ENCODE results near the gene KLF11.
A peak's percentile ranks its signal among the peaks of the same experiment; 100 is the strongest.
"Not testable (repeated sequence)": the region's sequence is repeated elsewhere in the genome, so short reads cannot be mapped to it uniquely, and the experiment has no call there.

The KLF11 gene

GRCh38 chr2:10006236-10007161 is 36.9 kb upstream of the KLF11 start:
- Mint-ChIP-seq H3K27ac (no peak overlapping the region), H3K9me3 (no peaks in the 10 kb centered on the region), H3K36me3 (no peaks in the 10 kb centered on the region), H3K4me1 (no peaks in the 10 kb centered on the region), H3K4me3 (no peak overlapping the region)
- ATAC-seq (peak; percentile 69), DNase-seq (ENCODE audit: low spot score in 2 of 2) (no peak)

GRCh38 chr2:10007435-10007834 is 35.9 kb upstream of the KLF11 start:
- Mint-ChIP-seq H3K4me1 (no peaks in the 10 kb centered on the region), H3K4me3 (no peak overlapping the region), H3K27ac (no peak overlapping the region), H3K36me3 (no peaks in the 10 kb centered on the region), H3K9me3 (no peaks in the 10 kb centered on the region)
- no peak for ATAC-seq
- DNase-seq (ENCODE audit: low spot score in 2 of 2) = no peak

GRCh38 chr2:10007921-10008808 is 35.2 kb upstream of the KLF11 start:
- no peaks in the 10 kb centered on the region for H3K36me3 Mint-ChIP-seq
- H3K27ac Mint-ChIP-seq = no peak overlapping the region
- H3K4me3 Mint-ChIP-seq = no peak overlapping the region
- DNase-seq (ENCODE audit: low spot score in 2 of 2) (no peak), ATAC-seq (no peak)
- H3K9me3 Mint-ChIP-seq = no peaks in the 10 kb centered on the region
- H3K4me1 Mint-ChIP-seq = no peaks in the 10 kb centered on the region

- DNase-seq (ENCODE audit: low spot score in 2 of 2) (no peak), ATAC-seq (no peak)
- Mint-ChIP-seq H3K9me3 (no peaks in the 10 kb centered on the region), H3K4me1 (no peaks in the 10 kb centered on the region), H3K4me3 (no peak overlapping the region), H3K36me3 (no peaks in the 10 kb centered on the region), H3K27ac (no peak overlapping the region)
Measured at GRCh38 chr2:10008809-10009176, 34.6 kb upstream of the KLF11 start.

GRCh38 chr2:10009271-10009810 is 34.0 kb upstream of the KLF11 start:
- peak; percentile 17 for ATAC-seq
- DNase-seq (ENCODE audit: low spot score in 2 of 2) = no peak
- Mint-ChIP-seq H3K27ac (no peak overlapping the region), H3K36me3 (no peaks in the 10 kb centered on the region), H3K9me3 (no peaks in the 10 kb centered on the region), H3K4me3 (no peak overlapping the region), H3K4me1 (no peaks in the 10 kb centered on the region)

- no peaks in the 10 kb centered on the region for H3K36me3 Mint-ChIP-seq
- H3K9me3 Mint-ChIP-seq = no peaks in the 10 kb centered on the region
- DNase-seq (ENCODE audit: low spot score in 2 of 2) = no peak
- H3K4me3 Mint-ChIP-seq = no peak overlapping the region
- no peaks in the 10 kb centered on the region for H3K4me1 Mint-ChIP-seq
- H3K27ac Mint-ChIP-seq = peak overlapping the region; percentile 59
- peak; percentile 6 for ATAC-seq
Measured at GRCh38 chr2:10009811-10010781, 33.3 kb upstream of the KLF11 start.

GRCh38 chr2:10010861-10011605 is 32.3 kb upstream of the KLF11 start:
- not testable (repeated sequence) for H3K4me1 Mint-ChIP-seq; DNase-seq (ENCODE audit: low spot score in 2 of 2); ATAC-seq

GRCh38 chr2:10011606-10012325 is 31.6 kb upstream of the KLF11 start:
- H3K9me3 Mint-ChIP-seq; H3K27ac Mint-ChIP-seq; H3K4me1 Mint-ChIP-seq; ATAC-seq; H3K36me3 Mint-ChIP-seq; DNase-seq (ENCODE audit: low spot score in 2 of 2); H3K4me3 Mint-ChIP-seq: not testable (repeated sequence)

More at GRCh38 chr2:10010861-10011605, 32.3 kb upstream of the KLF11 start:
- H3K9me3 Mint-ChIP-seq, H3K27ac Mint-ChIP-seq, H3K36me3 Mint-ChIP-seq, H3K4me3 Mint-ChIP-seq: not testable (repeated sequence)

GRCh38 chr2:10012366-10012962 is 30.9 kb upstream of the KLF11 start:
- H3K4me3 Mint-ChIP-seq; H3K9me3 Mint-ChIP-seq; H3K36me3 Mint-ChIP-seq; DNase-seq (ENCODE audit: low spot score in 2 of 2); H3K27ac Mint-ChIP-seq; ATAC-seq; H3K4me1 Mint-ChIP-seq: not testable (repeated sequence)

- H3K4me3 Mint-ChIP-seq = no peak overlapping the region
- DNase-seq (ENCODE audit: low spot score in 2 of 2) (no peak), ATAC-seq (no peak)
- no peaks in the 10 kb centered on the region for H3K9me3 Mint-ChIP-seq
- H3K36me3 Mint-ChIP-seq = no peaks in the 10 kb centered on the region
- no peak overlapping the region for H3K27ac Mint-ChIP-seq
- no peaks in the 10 kb centered on the region for H3K4me1 Mint-ChIP-seq
Measured at GRCh38 chr2:10012963-10013461, 30.3 kb upstream of the KLF11 start.

- H3K4me3 Mint-ChIP-seq; H3K36me3 Mint-ChIP-seq; ATAC-seq; H3K4me1 Mint-ChIP-seq; DNase-seq (ENCODE audit: low spot score in 2 of 2); H3K9me3 Mint-ChIP-seq; H3K27ac Mint-ChIP-seq: not testable (repeated sequence)
Measured at GRCh38 chr2:10013651-10014417, 29.5 kb upstream of the KLF11 start.

GRCh38 chr2:10014418-10015190 is 28.7 kb upstream of the KLF11 start:
- H3K27ac Mint-ChIP-seq = no peak overlapping the region
- H3K4me3 Mint-ChIP-seq = no peak overlapping the region
- H3K4me1 Mint-ChIP-seq = no peaks in the 10 kb centered on the region
- no peaks in the 10 kb centered on the region for H3K9me3 Mint-ChIP-seq
- ATAC-seq (no peak), DNase-seq (ENCODE audit: low spot score in 2 of 2) (no peak)
- no peaks in the 10 kb centered on the region for H3K36me3 Mint-ChIP-seq
